IPS-15b (cell line): ENCODE results near the gene PCDH17.

Experiments used
- H3K27me3 ChIP-seq: one replicate; pipeline ENCODE4 v1.6.1; 2013; ENCODE audit warnings: low read length; ENCODE audit not compliant: control insufficient read depth, insufficient read depth
- H3K36me3 ChIP-seq: one replicate; pipeline ENCODE4 v1.6.1; 2013; ENCODE audit warnings: low read length; ENCODE audit not compliant: control insufficient read depth, insufficient read depth
- H3K4me1 ChIP-seq: one replicate; pipeline ENCODE4 v1.6.1; 2013; ENCODE audit warnings: mild to moderate bottlenecking, low read length; ENCODE audit not compliant: control insufficient read depth, insufficient read depth
- H3K4me3 ChIP-seq: one replicate; pipeline ENCODE4 v1.5.1; 2013; ENCODE audit warnings: low read depth, low read length
- H3K9ac ChIP-seq: one replicate; pipeline ENCODE4 v1.6.1; 2013; ENCODE audit warnings: low read depth, mild to moderate bottlenecking, low read length
- H3K9me3 ChIP-seq: one replicate; pipeline ENCODE4 v1.6.1; 2013; ENCODE audit warnings: mild to moderate bottlenecking, low read length; ENCODE audit not compliant: control insufficient read depth, insufficient read depth

PCDH17 gene

GRCh38 chr13:57631596-57632275, at the start of gene PCDH17:
Gene PCDH17 (plus strand): TSS chr13:57631744. CDS start chr13:57632547, 803 bp downstream.
- peaks cover 87% of the 10 kb centered on the region for H3K27me3 ChIP-seq
- H3K9ac ChIP-seq: peak within 1 kb of the TSS; percentile 26
- peak within 1 kb of the TSS; percentile 87 for H3K4me3 ChIP-seq
- no peaks in the 10 kb centered on the region for H3K36me3 ChIP-seq
- no peaks in the 10 kb centered on the region for H3K9me3 ChIP-seq
- H3K4me1 ChIP-seq: peaks cover 6% of the 10 kb centered on the region

DNA sequence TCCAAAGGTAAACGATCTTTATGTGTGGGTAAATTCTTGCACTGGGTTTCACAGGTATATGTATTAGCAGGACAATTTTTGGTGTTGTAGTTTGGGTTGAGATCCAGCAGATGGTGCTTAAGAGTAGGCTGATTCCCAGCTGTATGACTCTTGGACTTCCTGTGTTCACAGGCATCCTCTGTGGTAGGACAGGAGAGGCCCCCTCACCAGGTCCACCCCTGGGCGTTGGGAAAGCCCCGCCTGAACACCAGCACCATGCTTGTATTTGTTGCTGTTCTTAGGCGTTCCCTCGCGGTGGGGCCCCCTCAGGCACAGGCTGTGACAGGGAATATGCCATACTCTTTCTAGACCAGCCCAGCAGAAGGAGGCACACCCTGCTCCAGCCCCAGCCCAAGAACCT, 49.5 kb upstream of the PCDH17 start:
- Histone ChIP-seq H3K4me3 (no peak overlapping the region), H3K9me3 (no peaks in the 10 kb centered on the region)

GRCh38 chr13:57583529-57583928, 48.0 kb upstream of the PCDH17 start:
- no peak overlapping the region for H3K4me3 ChIP-seq
- no peak overlapping the region for H3K9ac ChIP-seq
- H3K4me1 ChIP-seq: no peaks in the 10 kb centered on the region
- no peaks in the 10 kb centered on the region for H3K9me3 ChIP-seq
- no peaks in the 10 kb centered on the region for H3K36me3 ChIP-seq
- H3K27me3 ChIP-seq: no peaks in the 10 kb centered on the region

More for the DNA sequence above, 49.5 kb upstream of the PCDH17 start:
- Histone ChIP-seq H3K4me1 (no peaks in the 10 kb centered on the region), H3K36me3 (no peaks in the 10 kb centered on the region), H3K9ac (no peak overlapping the region), H3K27me3 (no peaks in the 10 kb centered on the region)

DNA sequence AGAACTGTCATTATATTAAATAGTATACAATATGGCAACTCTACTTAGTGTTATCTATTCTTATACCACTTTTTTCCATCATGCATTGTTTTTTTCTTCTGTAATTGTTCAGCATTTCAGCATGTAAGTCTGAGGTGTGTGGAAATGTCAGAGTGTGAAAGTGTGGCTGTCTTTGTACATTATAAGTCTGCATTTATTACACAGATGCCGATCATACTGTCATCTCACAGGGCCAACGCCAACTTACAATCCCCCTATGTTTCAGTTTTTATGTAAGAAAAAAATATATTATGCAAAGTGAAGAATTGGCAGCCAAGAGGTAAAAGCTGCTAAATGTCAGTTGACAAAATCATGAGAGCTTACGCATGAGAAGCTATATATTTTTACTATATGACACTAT, 42.9 kb upstream of the PCDH17 start:
- Histone ChIP-seq H3K4me1 (no peaks in the 10 kb centered on the region), H3K4me3 (no peak overlapping the region), H3K27me3 (no peaks in the 10 kb centered on the region), H3K36me3 (no peaks in the 10 kb centered on the region), H3K9me3 (no peaks in the 10 kb centered on the region), H3K9ac (no peak overlapping the region)

DNA sequence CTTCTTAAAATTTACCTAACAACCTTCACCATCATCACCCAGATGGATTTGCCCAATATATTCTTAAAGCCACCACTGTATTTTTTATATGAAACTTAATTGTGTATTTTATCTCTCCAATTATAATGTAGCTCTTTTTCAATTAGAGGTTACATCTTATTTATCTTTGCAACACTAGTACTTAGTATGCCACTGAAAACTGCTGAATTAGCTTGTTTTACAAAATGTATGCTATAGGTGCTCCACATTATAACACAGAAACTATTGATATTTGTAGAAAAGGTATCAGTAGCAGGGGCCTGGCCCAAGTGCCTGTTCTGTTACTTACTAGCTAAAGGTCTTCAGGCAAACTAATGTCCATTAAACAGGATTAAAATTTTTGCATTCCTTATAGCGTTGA, 35.8 kb upstream of the PCDH17 start:
- no peak overlapping the region for H3K9ac ChIP-seq
- no peaks in the 10 kb centered on the region for H3K27me3 ChIP-seq
- no peaks in the 10 kb centered on the region for H3K36me3 ChIP-seq
- H3K4me3 ChIP-seq: no peak overlapping the region
- H3K4me1 ChIP-seq: no peaks in the 10 kb centered on the region
- H3K9me3 ChIP-seq: no peaks in the 10 kb centered on the region

DNA sequence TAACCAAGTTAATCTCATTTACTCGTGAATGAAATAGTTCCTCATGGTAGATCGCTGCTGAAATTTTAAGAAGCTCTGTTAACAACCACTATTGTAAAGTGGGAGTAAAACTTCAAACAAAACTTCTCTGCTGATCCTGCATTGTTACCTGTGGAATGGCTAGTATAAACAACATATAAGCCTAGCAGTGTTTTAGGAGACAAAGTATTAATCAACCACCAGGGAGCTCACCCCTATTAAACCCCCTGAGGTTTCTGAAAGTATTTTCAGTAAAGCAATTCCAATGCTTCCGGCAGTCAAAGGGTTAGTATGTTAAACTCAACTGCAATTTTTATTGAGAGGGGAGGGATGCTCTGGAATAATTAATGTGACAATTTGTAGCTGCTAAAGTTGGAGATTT, 30.0 kb upstream of the PCDH17 start:
- Histone ChIP-seq H3K27me3 (no peaks in the 10 kb centered on the region), H3K4me1 (peaks cover 16% of the 10 kb centered on the region), H3K4me3 (no peak overlapping the region), H3K9me3 (no peaks in the 10 kb centered on the region), H3K9ac (no peak overlapping the region), H3K36me3 (no peaks in the 10 kb centered on the region)

- H3K4me3 ChIP-seq: no peak overlapping the region
- peaks cover 16% of the 10 kb centered on the region for H3K4me1 ChIP-seq
These were observed 27.1 kb upstream of the PCDH17 start for GRCh38 chr13:57604442-57604841.

DNA sequence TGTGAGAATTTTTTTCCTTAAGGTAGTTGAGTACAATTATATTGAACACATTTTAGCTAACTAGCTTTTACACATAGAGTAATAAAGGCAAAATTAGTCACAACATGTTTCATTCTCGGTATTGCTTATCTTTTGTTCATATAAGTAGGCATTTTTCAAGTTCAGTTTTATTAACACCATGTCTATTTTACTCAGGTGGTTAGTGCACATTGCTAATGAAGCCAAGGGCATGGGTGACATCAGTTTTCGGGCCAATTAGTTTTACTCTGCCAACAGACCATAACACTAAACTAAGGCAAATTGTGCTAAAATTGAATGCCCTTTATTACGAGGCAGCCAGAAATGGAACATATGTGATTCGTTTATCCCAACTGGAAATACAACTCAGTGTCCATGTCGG, 19.6 kb upstream of the PCDH17 start:
- H3K9me3 ChIP-seq: no peaks in the 10 kb centered on the region
- H3K9ac ChIP-seq: no peak overlapping the region
- H3K27me3 ChIP-seq: no peaks in the 10 kb centered on the region
- H3K4me1 ChIP-seq: peaks cover 4% of the 10 kb centered on the region
- no peaks in the 10 kb centered on the region for H3K36me3 ChIP-seq
- no peak overlapping the region for H3K4me3 ChIP-seq

More at GRCh38 chr13:57604442-57604841, 27.1 kb upstream of the PCDH17 start:
- no peaks in the 10 kb centered on the region for H3K36me3 ChIP-seq
- no peak overlapping the region for H3K9ac ChIP-seq
- no peaks in the 10 kb centered on the region for H3K9me3 ChIP-seq
- no peaks in the 10 kb centered on the region for H3K27me3 ChIP-seq

GRCh38 chr13:57612568-57612967, 19.0 kb upstream of the PCDH17 start:
- Histone ChIP-seq H3K27me3 (no peaks in the 10 kb centered on the region), H3K4me1 (peaks cover 4% of the 10 kb centered on the region), H3K4me3 (no peak overlapping the region)

GRCh38 chr13:57624565-57625435, 6.7 kb upstream of the PCDH17 start:
- Histone ChIP-seq H3K4me3 (no peak overlapping the region), H3K27me3 (peaks cover 21% of the 10 kb centered on the region)

More at GRCh38 chr13:57612568-57612967, 19.0 kb upstream of the PCDH17 start:
- H3K9ac ChIP-seq: no peak overlapping the region
- H3K36me3 ChIP-seq: no peaks in the 10 kb centered on the region
- no peaks in the 10 kb centered on the region for H3K9me3 ChIP-seq

DNA sequence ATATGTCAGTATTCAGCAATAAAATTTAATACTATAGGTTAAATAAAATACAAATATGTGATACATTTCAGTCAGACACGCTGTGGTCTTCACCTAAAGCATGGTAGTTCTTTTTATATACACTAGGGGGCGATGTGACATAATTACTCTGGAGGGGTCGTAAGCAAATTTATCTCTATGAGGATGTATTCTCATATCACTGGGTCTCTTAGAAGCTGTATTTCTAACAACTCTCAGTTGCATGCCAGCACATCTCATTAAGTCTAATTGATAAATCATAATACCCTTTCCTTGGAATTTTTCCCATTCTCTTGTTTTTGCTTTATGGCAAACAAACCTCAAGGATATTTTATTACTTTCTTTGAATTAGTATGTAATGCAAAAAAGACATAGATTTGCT, 3.9 kb upstream of the PCDH17 start:
- H3K9ac ChIP-seq: no peak overlapping the region
- no peaks in the 10 kb centered on the region for H3K36me3 ChIP-seq
- no peaks in the 10 kb centered on the region for H3K9me3 ChIP-seq
- H3K4me3 ChIP-seq: no peak overlapping the region
- peaks cover 9% of the 10 kb centered on the region for H3K4me1 ChIP-seq
- peaks cover 48% of the 10 kb centered on the region for H3K27me3 ChIP-seq

More at GRCh38 chr13:57624565-57625435, 6.7 kb upstream of the PCDH17 start:
- Histone ChIP-seq H3K36me3 (no peaks in the 10 kb centered on the region), H3K9me3 (no peaks in the 10 kb centered on the region), H3K9ac (no peak overlapping the region), H3K4me1 (peaks cover 7% of the 10 kb centered on the region)

DNA sequence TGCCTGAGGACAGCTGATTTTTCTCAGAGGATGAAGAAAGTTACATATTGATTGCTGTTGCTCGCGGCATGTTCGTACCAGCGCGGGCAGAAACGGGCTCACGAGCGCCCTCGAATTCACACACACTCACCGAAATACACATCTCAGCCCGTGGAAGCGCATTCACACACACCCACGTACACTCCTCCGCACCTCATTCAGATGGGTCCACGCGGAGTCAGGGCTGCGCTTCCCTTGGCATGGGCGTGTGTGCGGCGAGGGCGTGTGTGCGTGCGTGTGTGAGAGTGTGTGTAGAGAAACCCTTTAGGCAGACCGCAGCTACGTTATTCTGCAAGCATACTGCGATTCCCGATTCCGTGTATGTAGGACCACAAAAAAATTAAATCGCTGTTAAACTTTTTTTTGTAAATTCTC, 2.1 kb upstream of the PCDH17 start:
- peaks cover 64% of the 10 kb centered on the region for H3K27me3 ChIP-seq
- H3K9ac ChIP-seq: no peak overlapping the region
- peak overlapping the region; percentile 89 for H3K4me3 ChIP-seq
- no peaks in the 10 kb centered on the region for H3K36me3 ChIP-seq
- peaks cover 6% of the 10 kb centered on the region for H3K4me1 ChIP-seq
- H3K9me3 ChIP-seq: no peaks in the 10 kb centered on the region
